GM12878 (cell line): ENCODE measurements around the gene MAPK8. TPM values are rescaled to one million over a fixed set of nuclear protein-coding genes. Genes with fewer than 3 reads are reported as not detected.

Experiments used
- GABPA ChIP-seq: IDR thresholded peaks from 2 replicates; pipeline ENCODE4 v1.6.1; 2014; ENCODE audit warnings: antibody characterized with exemption, low read depth, mild to moderate bottlenecking, inconsistent platforms
- GATAD2B ChIP-seq: fragments of 450-650 bp; conservative IDR thresholded peaks from 2 replicates; pipeline ENCODE4 v1.6.1; 2017; ENCODE audit warnings: low read depth, mild to moderate bottlenecking, moderate library complexity
- MTA2 ChIP-seq: fragments of 450-650 bp; IDR thresholded peaks from 2 replicates; pipeline ENCODE4 v1.6.1; 2016; ENCODE audit warnings: low read depth, mild to moderate bottlenecking, moderate library complexity
- NRF1 ChIP-seq: conservative IDR thresholded peaks from 2 replicates; pipeline ENCODE4 v1.6.1; 2011; ENCODE audit warnings: mild to moderate bottlenecking, low read depth, low read length, improper control_type of control experiment
- SMAD5 ChIP-seq: IDR thresholded peaks from 2 replicates; pipeline ENCODE4 v1.6.1; 2016; ENCODE audit warnings: antibody characterized with exemption, low read depth
- polyA plus RNA-seq, 11 experiments: library from polyadenylated mRNA; depleted of rRNA in 4 of 11; unstranded in 6 of 11; stranded (reverse) in 5 of 11; fragments of >200 nt; fragmentation: Nextera tagmentation in 4 of 11; fragmentation: Illumina TruSeq in 1 of 11; extraction: Ambion mirVana in 4 of 11; extraction: Trizol in 1 of 11; gene quantifications; 1 replicate in 1 of 11; 2 replicates in 10 of 11; pipeline versions ENCODE4 v1.2.1 to v1.2.3, GENCODE V29; 2011 to 2016; ENCODE audit warnings: inconsistent platforms in 2 of 11, missing spikeins in 2 of 11, low read depth in 1 of 11
- total RNA-seq, 4 experiments: library from RNA; depleted of rRNA in 3 of 4; stranded (reverse); fragments of >200 nt in 3 of 4; fragmentation: Illumina TruSeq in 1 of 4; extraction: Trizol in 1 of 4; gene quantifications; 2 replicates each; pipeline versions ENCODE4 v1.2.1 to v1.2.3, GENCODE V29; 2013 to 2021
- TF ChIP-seq, protein P1 (sequence below): fragments of 450-650 bp; IDR thresholded peaks from 2 replicates; pipeline ENCODE4 v1.6.1; 2017; ENCODE audit warnings: mild to moderate bottlenecking, moderate library complexity
- TF ChIP-seq, protein P2 (sequence below): fragments of 450-650 bp; IDR thresholded peaks from 2 replicates; pipeline ENCODE4 v1.6.1; 2018; ENCODE audit warnings: borderline replicate concordance, mild to moderate bottlenecking; ENCODE audit not compliant: partially characterized antibody

MAPK8 gene
- total and polyA plus RNA-seq, 10 of the 15 experiments (the other 5 are each of a cell fraction or from before 2014, with no cell fraction given), result 3.9 to 102 (median 40.0) TPM

DNA sequence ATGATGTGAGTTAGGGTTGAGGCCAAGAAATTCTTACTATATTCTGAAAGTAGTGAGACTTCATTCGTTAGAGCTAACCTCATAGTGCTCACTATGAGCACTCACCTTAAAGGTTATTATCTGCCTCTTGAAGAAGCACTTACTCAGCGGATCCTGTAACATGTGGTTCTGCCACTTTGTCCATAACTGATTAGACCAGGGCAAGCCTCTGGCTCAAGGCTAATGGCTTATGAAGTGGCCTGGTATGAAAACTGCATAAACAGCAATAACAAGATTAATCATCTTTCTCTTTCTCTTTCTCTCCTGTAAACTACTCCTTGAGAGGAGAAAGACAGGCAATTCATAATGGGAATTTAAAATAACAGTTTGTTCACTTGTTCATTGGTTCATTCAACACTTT lies 82.8 kb downstream of the MAPK8 start (continued):
- TF ChIP-seq, protein P1, sequence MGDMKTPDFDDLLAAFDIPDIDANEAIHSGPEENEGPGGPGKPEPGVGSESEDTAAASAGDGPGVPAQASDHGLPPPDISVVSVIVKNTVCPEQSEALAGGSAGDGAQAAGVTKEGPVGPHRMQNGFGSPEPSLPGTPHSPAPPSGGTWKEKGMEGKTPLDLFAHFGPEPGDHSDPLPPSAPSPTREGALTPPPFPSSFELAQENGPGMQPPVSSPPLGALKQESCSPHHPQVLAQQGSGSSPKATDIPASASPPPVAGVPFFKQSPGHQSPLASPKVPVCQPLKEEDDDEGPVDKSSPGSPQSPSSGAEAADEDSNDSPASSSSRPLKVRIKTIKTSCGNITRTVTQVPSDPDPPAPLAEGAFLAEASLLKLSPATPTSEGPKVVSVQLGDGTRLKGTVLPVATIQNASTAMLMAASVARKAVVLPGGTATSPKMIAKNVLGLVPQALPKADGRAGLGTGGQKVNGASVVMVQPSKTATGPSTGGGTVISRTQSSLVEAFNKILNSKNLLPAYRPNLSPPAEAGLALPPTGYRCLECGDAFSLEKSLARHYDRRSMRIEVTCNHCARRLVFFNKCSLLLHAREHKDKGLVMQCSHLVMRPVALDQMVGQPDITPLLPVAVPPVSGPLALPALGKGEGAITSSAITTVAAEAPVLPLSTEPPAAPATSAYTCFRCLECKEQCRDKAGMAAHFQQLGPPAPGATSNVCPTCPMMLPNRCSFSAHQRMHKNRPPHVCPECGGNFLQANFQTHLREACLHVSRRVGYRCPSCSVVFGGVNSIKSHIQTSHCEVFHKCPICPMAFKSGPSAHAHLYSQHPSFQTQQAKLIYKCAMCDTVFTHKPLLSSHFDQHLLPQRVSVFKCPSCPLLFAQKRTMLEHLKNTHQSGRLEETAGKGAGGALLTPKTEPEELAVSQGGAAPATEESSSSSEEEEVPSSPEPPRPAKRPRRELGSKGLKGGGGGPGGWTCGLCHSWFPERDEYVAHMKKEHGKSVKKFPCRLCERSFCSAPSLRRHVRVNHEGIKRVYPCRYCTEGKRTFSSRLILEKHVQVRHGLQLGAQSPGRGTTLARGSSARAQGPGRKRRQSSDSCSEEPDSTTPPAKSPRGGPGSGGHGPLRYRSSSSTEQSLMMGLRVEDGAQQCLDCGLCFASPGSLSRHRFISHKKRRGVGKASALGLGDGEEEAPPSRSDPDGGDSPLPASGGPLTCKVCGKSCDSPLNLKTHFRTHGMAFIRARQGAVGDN, result no peak
- TF ChIP-seq SMAD5 (no peak), GATAD2B (no peak), GABPA (no peak), NRF1 (no peak), MTA2 (no peak)
- TF ChIP-seq, protein P2, sequence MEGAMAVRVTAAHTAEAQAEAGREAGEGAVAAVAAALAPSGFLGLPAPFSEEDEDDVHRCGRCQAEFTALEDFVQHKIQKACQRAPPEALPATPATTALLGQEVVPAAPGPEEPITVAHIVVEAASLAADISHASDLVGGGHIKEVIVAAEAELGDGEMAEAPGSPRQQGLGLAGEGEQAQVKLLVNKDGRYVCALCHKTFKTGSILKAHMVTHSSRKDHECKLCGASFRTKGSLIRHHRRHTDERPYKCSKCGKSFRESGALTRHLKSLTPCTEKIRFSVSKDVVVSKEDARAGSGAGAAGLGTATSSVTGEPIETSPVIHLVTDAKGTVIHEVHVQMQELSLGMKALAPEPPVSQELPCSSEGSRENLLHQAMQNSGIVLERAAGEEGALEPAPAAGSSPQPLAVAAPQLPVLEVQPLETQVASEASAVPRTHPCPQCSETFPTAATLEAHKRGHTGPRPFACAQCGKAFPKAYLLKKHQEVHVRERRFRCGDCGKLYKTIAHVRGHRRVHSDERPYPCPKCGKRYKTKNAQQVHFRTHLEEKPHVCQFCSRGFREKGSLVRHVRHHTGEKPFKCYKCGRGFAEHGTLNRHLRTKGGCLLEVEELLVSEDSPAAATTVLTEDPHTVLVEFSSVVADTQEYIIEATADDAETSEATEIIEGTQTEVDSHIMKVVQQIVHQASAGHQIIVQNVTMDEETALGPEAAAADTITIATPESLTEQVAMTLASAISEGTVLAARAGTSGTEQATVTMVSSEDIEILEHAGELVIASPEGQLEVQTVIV, result no peak
